GM21528 (cell line): ENCODE data around the gene TNFRSF25.

ENCODE experiments used
- ATAC-seq: cut with Tn5 transposase; IDR thresholded peaks from one replicate; pipeline ENCODE4 v1.9.1; 2021; ENCODE audit warnings: mild to moderate bottlenecking, moderate library complexity; ENCODE audit not compliant: unreplicated experiment, low FRiP score

The TNFRSF25 gene, protein sequence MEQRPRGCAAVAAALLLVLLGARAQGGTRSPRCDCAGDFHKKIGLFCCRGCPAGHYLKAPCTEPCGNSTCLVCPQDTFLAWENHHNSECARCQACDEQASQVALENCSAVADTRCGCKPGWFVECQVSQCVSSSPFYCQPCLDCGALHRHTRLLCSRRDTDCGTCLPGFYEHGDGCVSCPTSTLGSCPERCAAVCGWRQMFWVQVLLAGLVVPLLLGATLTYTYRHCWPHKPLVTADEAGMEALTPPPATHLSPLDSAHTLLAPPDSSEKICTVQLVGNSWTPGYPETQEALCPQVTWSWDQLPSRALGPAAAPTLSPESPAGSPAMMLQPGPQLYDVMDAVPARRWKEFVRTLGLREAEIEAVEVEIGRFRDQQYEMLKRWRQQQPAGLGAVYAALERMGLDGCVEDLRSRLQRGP

DNA sequence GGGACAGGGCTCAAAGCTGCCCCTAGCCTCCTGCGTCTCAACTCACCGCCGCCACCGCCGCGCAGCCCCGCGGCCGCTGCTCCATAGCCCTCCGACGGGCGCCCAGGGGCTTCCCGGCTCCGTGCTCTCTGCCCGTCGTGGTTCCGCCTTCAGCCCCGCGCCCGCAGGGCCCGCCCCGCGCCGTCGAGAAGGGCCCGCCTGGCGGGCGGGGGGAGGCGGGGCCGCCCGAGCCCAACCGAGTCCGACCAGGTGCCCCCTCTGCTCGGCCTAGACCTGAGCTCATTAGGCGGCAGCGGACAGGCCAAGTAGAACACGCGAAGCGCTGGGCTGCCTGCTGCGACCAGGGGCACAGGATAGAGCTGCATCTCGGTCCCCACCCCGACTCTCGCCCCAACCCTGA, at the start of gene TNFRSF25:
Gene TNFRSF25, minus strand, starts transcription at position 151 of the 400 bp plus-strand sequence. Its CDS starts 66 bp downstream, at position 85.
- ATAC-seq, result no peak

DNA sequence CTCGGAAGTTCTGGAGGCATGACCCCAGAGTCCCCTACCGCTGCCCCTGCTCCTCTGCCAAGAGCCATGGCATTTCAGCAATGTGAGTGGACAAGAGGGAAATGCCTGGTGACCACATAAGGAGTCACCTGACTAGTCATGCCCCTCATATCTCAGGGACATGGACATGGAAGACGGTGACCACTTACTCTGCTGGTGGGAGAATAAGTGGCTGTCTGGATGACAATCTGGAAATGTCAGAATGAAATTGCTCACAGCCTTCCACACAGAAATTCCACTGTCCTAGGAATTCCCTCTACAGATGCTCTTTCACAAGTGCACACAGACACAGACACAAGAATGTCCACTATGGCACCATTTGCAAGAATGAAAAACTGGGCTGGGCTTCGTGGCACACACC, 49.8 kb upstream of the TNFRSF25 start:
- ATAC-seq, result no peak

DNA sequence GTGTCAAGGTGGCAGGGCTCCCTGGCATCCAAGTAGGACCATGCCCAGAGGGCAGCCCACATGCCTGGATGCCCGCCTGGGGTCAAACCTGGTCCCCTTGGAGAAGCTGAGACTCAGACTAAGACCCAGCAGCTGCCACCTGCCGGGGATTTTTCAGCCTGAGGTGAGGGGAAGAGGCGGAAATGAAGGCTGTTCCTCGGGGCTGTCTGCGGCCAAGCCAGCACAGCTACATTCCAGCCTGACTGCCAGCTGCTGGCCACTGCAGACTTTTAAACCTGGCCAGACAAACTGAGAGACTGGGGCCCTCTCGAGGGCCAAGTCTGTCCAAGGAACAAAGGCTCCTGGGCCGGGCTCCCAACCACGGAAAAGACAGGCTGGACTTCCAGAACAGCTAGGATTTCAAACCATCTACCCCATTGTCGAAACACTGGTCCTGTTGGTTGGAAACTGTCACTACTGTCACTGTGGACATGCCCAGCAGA, 47.4 kb upstream of the TNFRSF25 start:
- ATAC-seq, result no peak

DNA sequence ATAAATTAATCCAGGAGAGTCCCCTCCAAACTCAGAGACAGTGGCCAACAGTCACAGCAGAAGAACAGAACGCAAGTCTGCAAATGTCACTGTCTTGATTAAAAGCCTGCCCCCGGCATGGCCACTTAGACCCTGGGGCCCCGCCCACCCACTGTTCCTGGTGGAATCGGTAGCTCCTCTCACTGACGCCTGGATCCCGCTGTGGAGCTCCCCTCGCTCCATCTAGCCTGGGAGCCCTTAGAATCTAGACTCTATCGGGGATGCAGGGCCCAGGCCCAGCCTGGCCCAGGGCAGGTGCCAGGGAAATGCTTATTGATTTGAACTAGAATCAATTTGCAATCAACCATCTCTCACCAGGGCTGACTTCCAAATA, 46.9 kb upstream of the TNFRSF25 start:
- ATAC-seq, result no peak

DNA sequence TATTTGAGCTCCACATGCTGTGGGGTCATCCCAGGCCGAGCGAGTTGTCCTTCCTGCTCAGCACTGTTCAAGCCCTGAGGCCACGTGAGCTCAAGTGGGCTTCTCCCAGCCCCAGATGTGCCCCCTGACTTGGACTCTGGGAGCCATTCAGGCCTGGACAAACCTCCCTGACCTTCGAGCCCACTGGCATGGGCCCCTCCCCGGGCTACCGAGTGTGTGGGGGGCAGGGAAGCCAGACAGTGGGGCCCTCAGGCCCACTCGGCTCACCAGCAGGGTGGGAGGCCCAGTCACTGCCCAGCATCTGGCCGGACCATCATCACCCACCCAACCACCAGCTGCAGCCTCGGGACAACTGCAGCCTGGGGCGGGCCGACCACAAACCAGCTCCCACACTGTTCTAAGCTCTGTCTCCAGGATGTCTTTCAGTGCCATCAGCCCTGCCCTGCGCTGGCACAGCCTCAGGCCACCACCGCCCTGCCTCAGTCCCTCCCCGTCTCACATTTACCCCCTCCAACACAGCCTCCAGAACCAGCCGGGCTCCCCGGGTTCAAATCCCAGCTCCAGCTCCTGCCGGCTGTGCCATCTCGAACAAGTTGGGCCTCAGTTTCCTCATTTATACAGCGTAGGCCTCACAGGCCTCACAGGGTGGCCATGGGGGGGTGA, 46.4 kb upstream of the TNFRSF25 start:
- ATAC-seq, result no peak

DNA sequence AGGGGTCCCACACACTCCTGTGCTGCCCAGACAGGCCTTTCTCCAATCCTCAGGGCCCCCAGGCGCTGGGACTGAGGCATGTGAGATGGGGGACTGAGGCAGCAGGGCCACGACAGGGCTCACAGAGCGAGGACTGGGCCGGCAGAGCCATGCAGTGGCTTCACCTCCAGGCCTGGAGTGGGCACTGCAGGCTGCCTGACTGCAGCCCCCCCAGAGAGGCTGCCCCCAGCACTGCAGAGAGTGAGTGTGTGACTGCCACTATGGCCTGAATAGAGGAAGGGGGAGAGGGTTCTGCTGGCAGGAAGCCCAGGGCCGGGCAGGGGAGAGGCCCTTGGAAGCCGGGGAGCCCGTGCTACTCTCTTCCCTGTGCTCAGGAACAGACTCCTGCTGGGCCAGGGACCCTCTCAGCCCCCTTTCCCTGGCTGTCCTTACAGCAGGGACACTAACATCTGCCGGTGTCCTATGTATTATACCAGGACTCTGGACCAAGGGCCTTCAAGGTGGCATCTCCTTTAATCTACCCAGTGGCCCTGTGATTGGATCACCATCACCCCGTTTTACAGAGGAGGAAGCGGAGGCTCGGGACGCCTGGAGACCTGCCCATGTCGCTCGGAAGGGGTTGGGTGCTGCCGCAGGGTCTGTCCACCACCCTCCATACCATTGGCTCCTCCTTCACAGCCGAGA, 45.7 kb upstream of the TNFRSF25 start:
- no peak for ATAC-seq

DNA sequence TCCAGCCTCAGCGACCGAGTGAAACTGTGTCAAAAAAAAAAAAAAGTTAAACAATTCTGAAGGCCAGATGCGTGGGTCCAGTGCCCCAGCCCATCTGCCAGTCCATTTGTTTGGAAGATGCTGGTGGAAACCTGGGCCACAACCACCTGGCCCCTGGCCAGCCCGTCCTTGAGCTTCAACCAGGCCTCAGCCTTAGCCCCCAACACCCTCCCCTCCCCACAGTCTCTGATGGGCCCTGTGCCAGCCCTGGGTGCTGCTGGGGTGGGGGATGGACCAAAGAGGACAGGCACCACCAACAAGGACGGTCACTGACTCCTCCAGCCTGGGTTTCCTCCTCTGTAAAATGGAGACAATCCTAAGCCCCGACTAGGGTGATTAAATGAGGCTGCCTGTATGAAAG, 45.1 kb upstream of the TNFRSF25 start:
- ATAC-seq, result no peak

DNA sequence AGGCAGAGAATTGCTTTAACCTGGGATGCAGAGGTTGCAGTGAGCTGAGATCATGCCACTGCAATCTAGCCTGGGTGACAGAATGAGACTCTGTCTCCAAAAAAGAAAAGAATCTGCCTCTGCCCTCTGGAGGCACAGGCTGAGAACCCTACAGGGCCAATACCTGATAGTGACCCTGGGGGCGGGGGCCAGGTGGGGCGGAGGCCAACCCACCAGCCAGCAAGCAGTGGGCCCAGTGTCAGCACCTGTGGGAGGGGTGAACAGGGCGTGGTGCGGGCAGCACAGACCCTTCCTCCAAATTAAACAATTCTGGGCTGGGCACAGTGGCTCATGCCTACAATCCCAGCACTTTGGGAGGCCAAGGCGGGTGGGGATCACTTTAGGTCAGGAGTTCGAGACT, 44.5 kb upstream of the TNFRSF25 start:
- no peak for ATAC-seq

DNA sequence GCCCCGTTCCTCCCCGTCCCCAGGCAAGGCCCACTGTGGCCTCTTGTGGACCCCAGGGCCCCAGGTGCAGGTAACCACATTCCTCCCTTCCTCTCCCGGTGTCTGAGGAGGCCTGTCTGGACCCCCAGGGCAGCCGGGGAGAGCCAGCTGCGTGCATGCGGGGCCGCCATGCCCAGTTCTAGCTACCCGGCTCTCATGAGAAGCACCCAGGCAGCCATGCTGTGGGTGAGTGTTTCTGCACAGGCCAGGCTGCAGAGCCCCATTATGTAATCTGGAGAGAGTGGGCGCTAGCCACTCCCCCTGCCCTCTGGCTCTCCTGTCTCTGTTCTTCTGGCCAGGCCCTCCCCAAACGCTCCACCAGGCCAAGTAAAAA, 43.9 kb upstream of the TNFRSF25 start:
- ATAC-seq, result no peak

DNA sequence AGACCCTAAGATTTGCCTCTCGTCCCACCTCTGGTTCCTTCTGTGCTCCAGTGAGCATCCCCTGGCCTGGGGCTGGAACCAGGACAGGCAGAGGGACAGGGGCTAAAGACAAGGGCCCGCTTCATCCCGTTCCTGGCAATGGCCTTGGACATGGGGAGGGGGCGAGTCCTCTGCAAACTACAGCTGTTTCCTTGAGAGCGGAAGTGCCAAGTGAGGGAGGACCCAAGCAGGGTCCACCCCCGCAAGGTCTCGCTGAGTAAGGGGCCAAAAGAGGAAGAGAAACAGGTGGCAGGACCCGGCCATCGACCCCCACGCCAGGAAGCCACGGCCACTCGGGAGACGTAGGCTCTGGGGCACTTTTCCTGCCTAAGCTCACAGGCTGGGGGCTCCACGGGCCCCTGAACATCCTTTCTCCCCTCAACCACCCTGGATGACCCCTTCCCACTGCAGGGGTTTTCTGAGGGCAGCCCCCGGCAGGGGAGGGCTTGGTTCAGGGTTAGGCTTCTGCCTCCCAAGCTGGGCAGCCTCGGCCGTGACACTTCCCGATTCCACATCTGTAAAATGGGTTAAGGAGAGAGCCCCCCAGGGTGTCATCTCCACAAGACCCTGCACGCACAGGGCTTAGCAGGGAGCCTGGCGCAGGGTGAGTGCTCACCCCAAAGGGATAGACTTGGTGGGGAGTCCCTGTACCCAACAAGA, 43.4 kb upstream of the TNFRSF25 start:
- no peak for ATAC-seq

DNA sequence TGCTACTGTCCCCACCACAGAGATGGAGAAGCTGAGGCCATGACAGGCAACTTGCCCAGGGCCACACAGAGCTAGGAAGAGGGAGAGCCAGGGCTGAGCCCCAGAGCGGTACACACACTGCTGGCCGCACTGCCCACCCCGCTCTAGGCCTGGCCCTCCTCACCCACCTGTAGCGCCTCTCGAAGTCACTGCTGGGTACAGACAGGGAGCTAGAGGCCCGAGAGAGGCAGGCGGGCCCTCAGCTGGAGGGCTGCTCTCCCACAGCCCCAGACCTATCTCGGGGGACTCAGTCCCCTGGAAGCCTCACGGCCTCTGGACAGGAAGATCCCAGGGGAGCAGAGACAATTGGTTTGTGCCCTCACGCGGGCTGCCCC, 42.8 kb upstream of the TNFRSF25 start:
- ATAC-seq, result no peak

DNA sequence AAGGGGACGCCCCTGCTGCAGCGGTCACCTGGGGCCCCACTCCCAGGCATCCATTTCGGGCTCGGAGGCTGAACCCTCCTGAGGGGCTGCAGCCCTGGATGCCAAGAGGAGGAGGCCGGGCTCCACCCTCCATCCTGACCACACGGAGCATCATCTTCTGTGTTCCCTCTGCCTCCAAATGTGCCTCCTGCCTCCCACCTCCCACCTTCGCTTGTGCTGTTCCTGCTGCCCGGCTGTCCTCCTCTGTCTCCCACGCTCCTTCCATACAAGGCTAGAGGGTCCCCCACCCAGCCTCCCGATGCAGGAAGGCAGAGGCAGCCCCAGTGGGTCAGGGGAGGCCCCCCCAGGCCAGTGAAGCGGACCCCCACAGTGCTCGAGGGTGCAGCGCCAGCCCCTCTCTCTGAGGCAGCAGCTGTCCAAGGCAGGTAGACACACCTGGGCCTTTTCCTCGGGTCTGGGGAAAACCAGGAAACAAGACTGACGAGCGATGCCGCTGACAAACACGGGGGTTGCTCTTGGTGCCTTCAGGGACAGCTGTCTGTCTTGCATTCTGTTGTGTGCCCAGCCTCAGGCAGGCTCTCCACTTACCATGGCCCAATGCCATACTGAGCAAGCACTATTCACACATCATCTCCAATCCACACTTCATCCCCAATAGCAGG, 42.3 kb upstream of the TNFRSF25 start:
- ATAC-seq, result no peak

DNA sequence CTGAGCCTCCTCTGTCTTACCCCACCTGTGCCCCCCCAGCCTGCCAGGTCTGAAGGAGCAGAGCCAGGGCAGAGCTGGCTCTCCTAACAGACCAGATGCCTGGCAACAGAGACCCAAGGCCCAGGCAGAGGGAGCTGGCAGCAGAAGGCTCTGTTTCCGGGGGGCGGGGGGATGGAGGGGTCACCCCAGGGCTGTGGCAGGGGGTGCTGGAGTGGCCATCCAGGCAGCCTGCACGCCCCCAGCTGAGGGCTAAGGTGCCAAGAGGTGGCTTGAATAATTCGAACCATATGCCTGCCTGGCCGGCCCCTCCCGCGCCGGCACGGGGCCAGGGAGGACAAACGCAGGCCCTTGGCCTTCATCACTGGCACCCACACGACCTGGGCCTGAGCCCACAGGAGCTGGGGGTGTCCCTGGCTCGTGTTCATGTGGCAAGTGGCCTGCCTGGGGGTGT, 41.5 kb upstream of the TNFRSF25 start:
- no peak for ATAC-seq

DNA sequence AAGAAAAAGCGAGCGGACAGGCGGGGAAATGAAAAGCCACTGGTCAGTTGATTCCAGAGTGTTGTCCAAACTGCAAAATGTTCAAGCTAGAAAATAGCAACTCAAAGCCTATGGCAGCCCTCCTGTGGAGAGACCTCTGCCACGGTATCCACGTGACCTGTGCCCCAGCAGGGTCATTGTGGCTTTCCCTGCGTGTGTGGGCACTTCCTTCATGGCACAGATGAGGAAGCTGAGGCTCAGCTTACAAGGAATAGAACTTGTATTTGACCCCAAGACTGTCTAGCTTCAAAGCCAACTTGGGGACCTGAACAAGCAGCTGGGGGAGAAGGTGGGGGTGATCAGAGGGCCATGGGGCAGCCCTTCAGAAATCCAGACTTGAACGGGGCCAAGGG, 41.1 kb upstream of the TNFRSF25 start:
- ATAC-seq, result no peak

DNA sequence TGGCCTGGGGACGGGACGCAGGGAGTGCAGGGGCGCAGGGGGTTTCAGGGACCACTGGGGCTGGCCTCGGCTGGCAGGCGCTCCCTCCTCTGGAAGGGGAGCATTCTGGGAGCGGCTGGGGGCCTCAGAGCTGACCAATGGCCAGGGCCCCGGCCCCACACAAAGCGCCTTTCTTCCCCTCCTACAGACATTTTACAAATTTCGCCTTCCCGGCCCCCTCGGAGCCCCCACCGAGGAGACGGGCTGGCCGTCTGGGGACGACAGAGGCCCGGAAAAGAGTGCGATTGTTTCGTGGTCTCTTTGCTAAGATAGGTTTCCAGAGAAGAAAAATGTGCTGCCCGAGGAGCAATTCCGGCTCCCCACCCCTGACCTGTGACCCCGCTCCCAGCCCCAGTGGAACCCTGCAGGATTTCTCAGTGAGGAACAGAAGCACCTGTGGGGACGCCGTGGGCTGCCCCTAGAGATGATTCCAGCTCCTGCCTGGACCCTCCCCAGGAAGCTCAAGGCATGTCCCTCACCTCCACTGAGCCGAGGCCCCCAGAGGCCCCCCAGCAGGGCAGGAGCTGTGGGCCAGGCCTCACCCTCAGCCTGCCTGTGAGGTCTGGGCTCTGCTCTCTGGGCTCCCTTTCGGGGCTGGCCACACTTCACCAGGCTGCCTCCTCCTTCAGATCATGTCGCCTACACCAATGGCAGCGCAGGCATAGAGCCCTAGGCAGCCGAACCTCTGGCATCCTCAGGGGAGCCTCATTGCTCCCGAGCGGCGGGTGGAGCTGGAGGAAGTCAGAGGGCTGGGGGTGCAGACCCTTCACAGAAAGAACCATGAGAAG, 40.5 kb upstream of the TNFRSF25 start:
- ATAC-seq, result no peak

DNA sequence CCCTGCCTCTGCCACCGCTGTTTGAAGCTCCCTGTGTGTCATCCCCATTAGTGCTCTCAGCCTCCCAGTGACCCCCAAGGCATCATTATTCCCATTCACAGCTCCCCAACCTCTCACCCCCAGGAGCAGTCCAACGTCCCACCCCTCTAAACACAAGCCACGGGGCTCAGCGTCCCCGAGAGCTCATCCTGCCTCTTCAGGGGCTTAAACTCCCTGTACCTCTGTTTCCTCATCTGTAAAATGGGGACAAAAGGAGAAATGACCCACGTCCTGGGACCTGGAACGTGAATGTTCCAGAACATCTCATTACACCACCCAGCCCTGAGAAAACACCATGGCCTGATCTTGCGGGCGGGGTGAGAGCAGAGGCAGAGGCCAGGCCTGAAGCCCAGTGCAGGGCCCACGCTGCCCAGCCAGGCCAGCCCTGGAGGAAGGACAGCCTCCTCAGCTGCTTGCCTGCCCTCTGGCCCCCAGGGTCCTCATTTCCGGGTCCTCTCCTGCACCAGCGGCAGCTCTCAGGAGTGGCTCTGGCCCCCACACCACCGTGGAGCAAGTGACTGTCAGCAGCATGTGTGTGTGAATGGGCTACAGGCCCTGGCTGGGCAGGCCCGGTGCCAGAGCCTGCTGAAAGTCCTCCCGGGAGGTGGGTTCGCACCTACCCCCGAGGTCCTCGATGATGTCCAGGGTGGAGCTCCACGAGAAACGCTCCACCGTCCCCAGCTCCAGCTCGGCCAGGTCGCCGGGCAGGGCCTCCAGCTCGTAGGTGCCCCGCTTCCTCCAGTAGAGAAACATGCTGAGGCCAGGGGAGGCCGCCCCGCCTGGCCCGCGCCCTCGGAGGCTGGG, 39.6 kb upstream of the TNFRSF25 start:
- no peak for ATAC-seq

DNA sequence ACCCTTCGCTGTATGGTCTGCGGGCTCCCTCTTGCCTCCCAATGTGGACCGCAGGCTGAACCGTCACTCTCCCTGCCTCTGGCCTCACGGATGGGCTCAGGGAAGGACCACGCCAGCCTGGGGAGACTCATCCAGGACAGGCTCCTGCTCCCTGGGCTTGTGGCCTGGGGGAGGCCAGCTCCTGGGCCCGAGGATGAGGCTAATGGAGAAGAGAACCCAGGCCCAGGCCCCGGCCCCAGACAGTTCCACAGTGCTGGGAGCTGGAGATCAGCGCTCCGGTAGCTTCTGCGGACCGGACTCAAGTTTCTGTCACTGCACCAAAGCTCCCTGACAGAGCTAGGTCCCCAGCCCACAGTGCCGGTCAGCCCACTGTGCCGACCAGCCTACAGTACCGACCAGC, 38.9 kb upstream of the TNFRSF25 start:
- ATAC-seq, result no peak

DNA sequence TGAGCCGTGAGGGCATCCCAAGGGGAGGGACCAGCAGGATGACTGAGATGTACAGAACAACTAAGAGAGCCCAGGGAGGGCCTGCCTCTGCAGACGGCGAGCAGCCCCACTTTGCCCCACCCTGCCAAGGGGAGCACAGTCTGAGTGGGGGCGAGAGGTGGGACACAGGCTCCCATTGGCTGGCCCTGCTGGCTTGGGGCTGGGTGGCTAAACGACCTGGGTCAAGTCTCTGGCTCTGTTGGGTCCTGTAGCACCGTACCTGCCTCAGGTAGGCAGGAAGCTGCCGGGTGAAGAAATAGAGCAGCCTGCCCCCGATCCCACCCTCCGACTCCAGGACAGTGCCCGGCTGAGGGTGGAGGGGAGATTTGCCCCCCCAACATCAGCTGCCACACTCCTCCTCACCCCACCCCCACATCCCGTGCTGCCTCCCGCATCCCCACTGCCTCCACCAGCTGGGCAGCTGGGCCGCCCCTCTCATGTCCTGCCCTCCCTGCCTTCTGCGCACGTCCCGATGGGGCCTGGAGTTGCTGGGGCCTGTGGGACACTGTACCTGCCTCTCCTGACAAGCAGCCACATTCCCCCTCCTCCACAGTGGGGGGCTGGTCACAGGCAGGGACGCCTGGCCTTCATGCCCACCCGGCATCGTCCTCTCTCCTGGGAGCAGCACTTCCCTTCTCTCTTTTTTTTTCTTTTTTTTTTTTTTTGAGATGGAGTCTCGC, 38.1 kb upstream of the TNFRSF25 start:
- no peak for ATAC-seq
